IPS-18a (cell line): ENCODE results near the gene RAD50.
A peak's percentile ranks its signal among the peaks of the same experiment; 100 is the strongest.

Source experiments
- H3K27ac ChIP-seq: one replicate; pipeline ENCODE4 v1.5.1; 2013; ENCODE audit warnings: low read length
- H3K27me3 ChIP-seq: one replicate; pipeline ENCODE4 v1.6.1; 2013; ENCODE audit warnings: mild to moderate bottlenecking, low read length; ENCODE audit not compliant: control insufficient read depth, insufficient read depth
- H3K36me3 ChIP-seq: one replicate; pipeline ENCODE4 v1.6.1; 2013; ENCODE audit warnings: low read depth, low read length; ENCODE audit not compliant: control insufficient read depth
- H3K4me1 ChIP-seq: one replicate; pipeline ENCODE4 v1.6.1; 2013; ENCODE audit warnings: low read depth, low read length; ENCODE audit not compliant: control insufficient read depth
- H3K4me3 ChIP-seq: one replicate; pipeline ENCODE4 v1.5.1; 2013; ENCODE audit warnings: low read length
- H3K9ac ChIP-seq: one replicate; pipeline ENCODE4 v1.6.1; 2013; ENCODE audit warnings: mild to moderate bottlenecking, low read length, moderate library complexity
- H3K9me3 ChIP-seq: one replicate; pipeline ENCODE4 v1.6.1; 2013; ENCODE audit warnings: low read depth, low read length; ENCODE audit not compliant: control insufficient read depth

Gene RAD50

GRCh38 chr5:132639706-132640130 lies 82.9 kb downstream of the RAD50 start:
- H3K36me3 ChIP-seq: peaks cover 41% of the 10 kb centered on the region
- peaks cover 9% of the 10 kb centered on the region for H3K4me1 ChIP-seq
- no peaks in the 10 kb centered on the region for H3K27me3 ChIP-seq
- H3K4me3 ChIP-seq: no peak overlapping the region
- no peak overlapping the region for H3K27ac ChIP-seq
- H3K9ac ChIP-seq: no peak overlapping the region
- no peaks in the 10 kb centered on the region for H3K9me3 ChIP-seq

GRCh38 chr5:132640613-132641012 lies 83.8 kb downstream of the RAD50 start:
- Histone ChIP-seq H3K9me3 (no peaks in the 10 kb centered on the region), H3K27ac (no peak overlapping the region), H3K4me1 (peaks cover 9% of the 10 kb centered on the region), H3K36me3 (peaks cover 41% of the 10 kb centered on the region), H3K9ac (no peak overlapping the region), H3K27me3 (no peaks in the 10 kb centered on the region), H3K4me3 (no peak overlapping the region)

- no peaks in the 10 kb centered on the region for H3K27me3 ChIP-seq
- no peak overlapping the region for H3K27ac ChIP-seq
- H3K4me1 ChIP-seq: peaks cover 9% of the 10 kb centered on the region
- no peaks in the 10 kb centered on the region for H3K9me3 ChIP-seq
- H3K9ac ChIP-seq: no peak overlapping the region
- H3K4me3 ChIP-seq: no peak overlapping the region
- peaks cover 41% of the 10 kb centered on the region for H3K36me3 ChIP-seq
Observed at GRCh38 chr5:132641241-132641723, 84.5 kb downstream of the RAD50 start.

GRCh38 chr5:132641841-132642240 lies 85.1 kb downstream of the RAD50 start:
- H3K9ac ChIP-seq: no peak overlapping the region
- H3K36me3 ChIP-seq: peaks cover 41% of the 10 kb centered on the region
- no peak overlapping the region for H3K4me3 ChIP-seq
- no peaks in the 10 kb centered on the region for H3K27me3 ChIP-seq
- H3K27ac ChIP-seq: no peak overlapping the region
- H3K4me1 ChIP-seq: peaks cover 9% of the 10 kb centered on the region
- no peaks in the 10 kb centered on the region for H3K9me3 ChIP-seq

GRCh38 chr5:132644177-132644576 lies 87.4 kb downstream of the RAD50 start:
- Histone ChIP-seq H3K9ac (no peak overlapping the region), H3K27ac (no peak overlapping the region), H3K36me3 (peaks cover 26% of the 10 kb centered on the region), H3K9me3 (no peaks in the 10 kb centered on the region), H3K4me1 (peaks cover 9% of the 10 kb centered on the region), H3K27me3 (no peaks in the 10 kb centered on the region), H3K4me3 (no peak overlapping the region)

- Histone ChIP-seq H3K36me3 (peaks cover 11% of the 10 kb centered on the region), H3K27ac (no peak overlapping the region), H3K4me3 (no peak overlapping the region), H3K4me1 (peaks cover 9% of the 10 kb centered on the region), H3K27me3 (no peaks in the 10 kb centered on the region), H3K9me3 (no peaks in the 10 kb centered on the region), H3K9ac (no peak overlapping the region)
Observed at GRCh38 chr5:132646583-132647266, 89.9 kb downstream of the RAD50 start.

- H3K27me3 ChIP-seq: no peaks in the 10 kb centered on the region
- H3K9ac ChIP-seq: no peak overlapping the region
- peaks cover 9% of the 10 kb centered on the region for H3K4me1 ChIP-seq
- no peak overlapping the region for H3K27ac ChIP-seq
- no peaks in the 10 kb centered on the region for H3K9me3 ChIP-seq
- no peak overlapping the region for H3K4me3 ChIP-seq
- peaks cover 5% of the 10 kb centered on the region for H3K36me3 ChIP-seq
Observed at GRCh38 chr5:132647473-132647872, 90.7 kb downstream of the RAD50 start.

- Histone ChIP-seq H3K36me3 (no peaks in the 10 kb centered on the region), H3K27ac (no peak overlapping the region), H3K4me1 (peaks cover 9% of the 10 kb centered on the region)
Observed at GRCh38 chr5:132648355-132648754, 91.6 kb downstream of the RAD50 start.

GRCh38 chr5:132651838-132652469 lies 95.2 kb downstream of the RAD50 start:
- Histone ChIP-seq H3K4me3 (no peak overlapping the region), H3K27ac (no peak overlapping the region), H3K9me3 (no peaks in the 10 kb centered on the region), H3K4me1 (no peaks in the 10 kb centered on the region), H3K27me3 (peaks cover 34% of the 10 kb centered on the region), H3K9ac (no peak overlapping the region), H3K36me3 (no peaks in the 10 kb centered on the region)

More at GRCh38 chr5:132648355-132648754, 91.6 kb downstream of the RAD50 start:
- Histone ChIP-seq H3K9me3 (no peaks in the 10 kb centered on the region), H3K4me3 (no peak overlapping the region), H3K9ac (no peak overlapping the region), H3K27me3 (no peaks in the 10 kb centered on the region)

GRCh38 chr5:132653716-132654115 lies 96.9 kb downstream of the RAD50 start:
- Histone ChIP-seq H3K36me3 (no peaks in the 10 kb centered on the region), H3K4me1 (no peaks in the 10 kb centered on the region), H3K4me3 (no peak overlapping the region), H3K9ac (no peak overlapping the region), H3K9me3 (no peaks in the 10 kb centered on the region), H3K27me3 (peaks cover 42% of the 10 kb centered on the region), H3K27ac (no peak overlapping the region)

- no peak overlapping the region for H3K27ac ChIP-seq
- no peak overlapping the region for H3K9ac ChIP-seq
- peak overlapping the region; percentile 44 for H3K4me3 ChIP-seq
- no peaks in the 10 kb centered on the region for H3K9me3 ChIP-seq
- no peaks in the 10 kb centered on the region for H3K4me1 ChIP-seq
- H3K36me3 ChIP-seq: no peaks in the 10 kb centered on the region
- H3K27me3 ChIP-seq: peaks cover 42% of the 10 kb centered on the region
Observed at GRCh38 chr5:132655821-132656773, 99.3 kb downstream of the RAD50 start.
